Activated T-helper 2 cell treated with anti-CD3 and anti-CD28 coated beads, Interferon-gamma antibody, Interleukin-2, Interleukin-4, amounts not matched to agents 10 μg/mL and 5 μg/mL and 100 μg/mL, durations not matched to agents 14 hours and 24 hours and 36 hours (primary cell): Measurements from ENCODE around the gene TOR1A. TPM values are rescaled to one million over a fixed set of nuclear protein-coding genes. Genes with fewer than 3 reads are reported as not detected.

Experiments
- DNase-seq: peaks from one replicate; pipeline ENCODE4 v3.0.0; 2021; ENCODE audit warnings: low spot score
- H3K27ac Mint-ChIP-seq: one replicate; pipeline ENCODE4 v1.8.0; 2021; ENCODE audit warnings: mixed read lengths
- H3K27me3 Mint-ChIP-seq: one replicate; pipeline ENCODE4 v1.8.0; 2021; ENCODE audit warnings: low read depth, mixed read lengths
- H3K36me3 Mint-ChIP-seq: one replicate; pipeline ENCODE4 v1.8.0; 2021; ENCODE audit warnings: low read depth, mixed read lengths
- H3K4me1 Mint-ChIP-seq: one replicate; pipeline ENCODE4 v1.8.0; 2021; ENCODE audit warnings: low read depth, mixed read lengths
- H3K4me3 Mint-ChIP-seq: one replicate; pipeline ENCODE4 v1.8.0; 2021; ENCODE audit warnings: low read depth, mild to moderate bottlenecking, moderate library complexity, mixed read lengths
- H3K9me3 Mint-ChIP-seq: one replicate; pipeline ENCODE4 v1.8.0; 2021; ENCODE audit warnings: mixed read lengths
- intact Hi-C: fragments of 100-400 bp; cut with micrococcal nuclease; formaldehyde crosslinking; loops from one replicate; pipeline ENCODE4 v1.15.1; 2023
- total RNA-seq: library from RNA; stranded (reverse); gene quantifications from 2 replicates; pipeline ENCODE4 v1.2.3, GENCODE V29; 2022

The TOR1A gene
- total RNA-seq, 1 donor from 2014 or later: 55.8 TPM

DNA sequence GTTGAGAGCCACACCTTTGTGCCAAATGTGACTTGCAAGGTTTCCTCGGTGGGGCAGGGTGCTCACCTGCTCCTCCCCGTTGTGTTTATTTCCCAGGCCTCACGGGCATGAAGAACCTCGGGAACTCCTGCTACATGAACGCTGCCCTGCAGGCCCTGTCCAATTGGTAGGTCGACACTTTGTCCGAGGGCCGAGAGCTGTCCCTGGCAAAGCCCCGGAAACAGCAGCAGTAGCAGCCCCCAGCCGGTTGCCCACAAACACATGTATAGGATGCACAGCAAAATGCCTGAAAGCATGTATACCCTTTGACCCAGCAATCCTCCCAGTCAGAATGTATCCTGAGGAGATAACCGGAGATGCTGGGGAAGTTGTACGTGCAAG is 37.5 kb upstream of the TOR1A start:
- H3K4me1 Mint-ChIP-seq: peaks cover 60% of the 10 kb centered on the region
- H3K36me3 Mint-ChIP-seq: peaks cover 62% of the 10 kb centered on the region
- intact Hi-C loops: loop anchor here (5.0 kb wide), 1 partner anchor 34 kb away; no protein-coding TSS in a partner anchor
- no peaks in the 10 kb centered on the region for H3K9me3 Mint-ChIP-seq
- H3K27ac Mint-ChIP-seq: peak overlapping the region; percentile 86
- no peaks in the 10 kb centered on the region for H3K27me3 Mint-ChIP-seq
- H3K4me3 Mint-ChIP-seq: no peak overlapping the region
- no peak for DNase-seq

GRCh38 chr9:129860653-129861446 is 36.9 kb upstream of the TOR1A start:
- no peak for DNase-seq
- peaks cover 59% of the 10 kb centered on the region for H3K4me1 Mint-ChIP-seq
- no peak overlapping the region for H3K4me3 Mint-ChIP-seq
- peaks cover 63% of the 10 kb centered on the region for H3K36me3 Mint-ChIP-seq
- H3K9me3 Mint-ChIP-seq: no peaks in the 10 kb centered on the region
- peak overlapping the region; percentile 86 for H3K27ac Mint-ChIP-seq
- H3K27me3 Mint-ChIP-seq: no peaks in the 10 kb centered on the region
- intact Hi-C loops: loop anchor here (5.0 kb wide), 1 partner anchor 34 kb away; no protein-coding TSS in a partner anchor

DNA sequence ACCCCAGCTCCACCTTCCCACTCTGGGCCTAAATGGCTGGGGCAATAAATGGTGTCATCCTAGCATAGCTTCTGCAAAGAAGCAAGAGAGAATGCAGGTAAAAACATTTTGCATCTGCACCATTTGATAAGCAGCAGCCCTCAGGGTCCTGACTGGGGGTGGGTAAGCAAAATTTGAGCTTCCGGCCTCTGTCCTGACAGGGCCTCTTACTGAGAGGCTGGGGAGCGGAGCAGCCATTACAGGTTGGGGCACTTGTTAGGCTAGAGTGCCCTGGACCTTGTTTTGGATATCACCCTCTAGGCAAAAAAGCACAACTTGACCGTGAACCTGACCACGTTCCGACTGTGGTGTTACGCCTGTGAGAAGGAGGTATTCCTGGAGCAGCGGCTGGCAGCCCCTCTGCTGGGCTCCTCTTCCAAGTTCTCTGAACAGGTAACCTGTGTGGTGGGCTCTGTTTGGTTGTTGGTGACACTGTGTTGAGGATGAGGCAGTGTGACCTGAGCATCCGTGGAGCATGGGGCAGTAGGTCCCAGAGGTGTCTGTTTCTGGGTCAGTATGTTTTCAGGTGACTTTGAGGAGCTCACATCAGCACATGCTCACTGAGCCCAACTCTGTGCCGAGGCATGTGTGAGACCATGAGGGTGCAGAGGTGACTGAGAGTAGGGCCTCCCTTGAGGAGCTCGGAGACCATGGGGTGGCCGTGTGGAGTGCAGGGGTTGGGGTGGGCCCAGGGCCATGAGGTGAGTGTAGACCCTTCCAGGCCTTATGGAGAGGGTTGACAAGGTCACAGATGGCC is 34.4 kb upstream of the TOR1A start:
- no peaks in the 10 kb centered on the region for H3K27me3 Mint-ChIP-seq
- no peak for DNase-seq
- H3K4me1 Mint-ChIP-seq: peaks cover 64% of the 10 kb centered on the region
- peaks cover 71% of the 10 kb centered on the region for H3K36me3 Mint-ChIP-seq
- no peak overlapping the region for H3K4me3 Mint-ChIP-seq
- no peaks in the 10 kb centered on the region for H3K9me3 Mint-ChIP-seq
- intact Hi-C loops: no loop called here
- peak overlapping the region; percentile 22 for H3K27ac Mint-ChIP-seq

GRCh38 chr9:129857207-129857606 is 33.3 kb upstream of the TOR1A start:
- Mint-ChIP-seq H3K9me3 (no peaks in the 10 kb centered on the region), H3K27ac (peak overlapping the region; percentile 36), H3K27me3 (no peaks in the 10 kb centered on the region), H3K4me3 (no peak overlapping the region), H3K36me3 (peaks cover 75% of the 10 kb centered on the region), H3K4me1 (peaks cover 60% of the 10 kb centered on the region)
- no peak for DNase-seq
- intact Hi-C loops: no loop called here

DNA sequence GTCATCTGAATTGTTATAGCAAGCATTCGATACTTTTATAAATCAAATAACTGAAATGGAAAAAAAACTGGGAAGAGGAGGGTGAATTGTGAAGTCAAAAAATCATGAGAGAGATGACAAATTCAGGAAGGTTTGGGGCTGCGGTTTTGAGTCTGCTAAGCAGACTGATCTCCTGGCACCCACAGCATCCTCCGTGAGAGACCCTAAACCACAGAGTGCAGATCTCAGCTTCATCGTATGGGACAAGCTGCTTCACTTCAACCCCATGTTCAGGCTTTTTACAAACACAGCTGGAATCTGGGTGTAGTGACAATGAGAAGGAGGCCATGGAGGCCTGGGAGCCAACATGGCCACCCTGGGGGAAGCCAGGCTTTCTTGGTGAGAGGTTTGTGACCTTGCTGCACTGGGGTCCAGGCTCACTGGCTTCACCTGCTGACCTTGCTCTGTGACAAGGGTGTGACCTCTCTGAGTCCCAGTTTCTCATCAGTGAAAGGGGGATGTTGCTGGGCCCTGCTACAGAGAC is 30.7 kb upstream of the TOR1A start:
- DNase-seq: no peak
- intact Hi-C loops: no loop called here
- no peak overlapping the region for H3K4me3 Mint-ChIP-seq
- no peaks in the 10 kb centered on the region for H3K9me3 Mint-ChIP-seq
- H3K4me1 Mint-ChIP-seq: peaks cover 43% of the 10 kb centered on the region
- H3K27ac Mint-ChIP-seq: peak overlapping the region; percentile 58
- no peaks in the 10 kb centered on the region for H3K27me3 Mint-ChIP-seq
- peaks cover 79% of the 10 kb centered on the region for H3K36me3 Mint-ChIP-seq

DNA sequence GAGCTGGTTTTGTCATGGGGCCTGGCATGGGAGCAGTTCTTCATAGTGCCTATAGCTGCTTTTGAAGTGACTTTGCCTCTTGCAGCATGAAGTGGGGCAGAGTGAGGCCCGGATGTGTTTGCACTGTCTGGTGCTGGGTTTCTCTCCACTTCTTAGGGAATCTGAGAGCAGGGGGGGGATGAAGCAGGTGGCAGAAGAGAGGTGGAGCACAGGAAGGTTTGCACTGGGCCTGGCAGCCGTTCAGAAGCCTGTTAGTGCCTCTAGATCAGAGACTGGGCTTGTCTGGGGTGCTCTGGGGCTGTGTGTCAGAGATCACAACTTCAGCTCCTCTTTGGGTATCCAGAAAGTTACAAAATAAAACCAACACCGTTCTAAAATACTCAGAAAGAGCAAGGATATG is 29.7 kb upstream of the TOR1A start:
- Mint-ChIP-seq H3K4me1 (peaks cover 43% of the 10 kb centered on the region), H3K27me3 (no peaks in the 10 kb centered on the region), H3K27ac (no peak overlapping the region), H3K9me3 (no peaks in the 10 kb centered on the region), H3K4me3 (no peak overlapping the region), H3K36me3 (peaks cover 78% of the 10 kb centered on the region)
- intact Hi-C loops: no loop called here
- DNase-seq: no peak

GRCh38 chr9:129852579-129852978 is 28.6 kb upstream of the TOR1A start:
- Mint-ChIP-seq H3K9me3 (no peaks in the 10 kb centered on the region), H3K36me3 (peaks cover 70% of the 10 kb centered on the region), H3K4me1 (peaks cover 41% of the 10 kb centered on the region), H3K4me3 (no peak overlapping the region), H3K27ac (no peak overlapping the region), H3K27me3 (no peaks in the 10 kb centered on the region)
- intact Hi-C loops: no loop called here
- DNase-seq: no peak

DNA sequence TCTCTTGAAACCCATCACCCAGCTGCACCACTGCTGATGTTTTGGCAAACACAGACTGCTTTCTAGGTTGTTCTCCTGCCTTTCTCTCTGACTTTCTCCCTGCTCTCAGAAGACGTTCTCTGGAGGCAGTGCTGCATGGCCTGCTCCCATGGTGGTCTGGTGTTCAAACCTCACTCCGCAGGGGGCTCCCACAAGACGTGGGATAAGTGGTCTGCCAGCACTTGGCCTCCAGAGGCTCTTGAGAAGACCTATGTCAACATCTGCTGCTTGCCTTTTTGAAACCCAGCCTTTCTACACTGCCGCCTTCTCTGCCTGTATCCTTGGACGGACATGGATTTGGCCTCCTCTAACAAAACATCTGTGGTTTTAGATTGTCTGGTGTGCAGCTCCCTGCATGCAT is 27.9 kb upstream of the TOR1A start:
- DNase-seq: no peak
- Mint-ChIP-seq H3K9me3 (no peaks in the 10 kb centered on the region), H3K36me3 (peaks cover 64% of the 10 kb centered on the region), H3K27me3 (no peaks in the 10 kb centered on the region), H3K4me3 (no peak overlapping the region), H3K4me1 (peaks cover 36% of the 10 kb centered on the region), H3K27ac (no peak overlapping the region)
- intact Hi-C loops: no loop called here

- DNase-seq: no peak
- intact Hi-C loops: no loop called here
- H3K9me3 Mint-ChIP-seq: no peaks in the 10 kb centered on the region
- H3K4me3 Mint-ChIP-seq: no peak overlapping the region
- peaks cover 55% of the 10 kb centered on the region for H3K36me3 Mint-ChIP-seq
- H3K4me1 Mint-ChIP-seq: peaks cover 28% of the 10 kb centered on the region
- H3K27ac Mint-ChIP-seq: no peak overlapping the region
- H3K27me3 Mint-ChIP-seq: no peaks in the 10 kb centered on the region
These were observed 27.1 kb upstream of the TOR1A start for GRCh38 chr9:129850821-129851550.

DNA sequence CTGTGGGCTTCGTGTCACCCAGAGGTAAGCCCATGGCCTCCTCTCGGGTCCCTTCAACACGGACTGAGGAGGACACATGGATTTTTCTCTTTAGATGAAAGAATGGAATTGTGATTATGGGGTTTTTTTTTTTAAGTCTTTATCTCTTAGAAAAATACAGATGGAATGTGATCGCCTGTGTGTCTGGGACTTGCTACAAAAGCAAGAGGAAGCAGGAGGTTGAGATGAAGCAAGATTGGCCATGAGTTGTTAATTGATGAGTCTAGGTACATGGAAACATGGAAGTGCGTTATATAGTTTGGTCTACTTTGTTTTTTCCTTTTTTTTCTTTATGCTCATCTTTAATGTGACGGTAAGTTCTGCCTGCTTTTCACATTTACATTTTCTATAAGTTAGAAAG is 26.0 kb upstream of the TOR1A start:
- peaks cover 25% of the 10 kb centered on the region for H3K4me1 Mint-ChIP-seq
- H3K27me3 Mint-ChIP-seq: no peaks in the 10 kb centered on the region

DNA sequence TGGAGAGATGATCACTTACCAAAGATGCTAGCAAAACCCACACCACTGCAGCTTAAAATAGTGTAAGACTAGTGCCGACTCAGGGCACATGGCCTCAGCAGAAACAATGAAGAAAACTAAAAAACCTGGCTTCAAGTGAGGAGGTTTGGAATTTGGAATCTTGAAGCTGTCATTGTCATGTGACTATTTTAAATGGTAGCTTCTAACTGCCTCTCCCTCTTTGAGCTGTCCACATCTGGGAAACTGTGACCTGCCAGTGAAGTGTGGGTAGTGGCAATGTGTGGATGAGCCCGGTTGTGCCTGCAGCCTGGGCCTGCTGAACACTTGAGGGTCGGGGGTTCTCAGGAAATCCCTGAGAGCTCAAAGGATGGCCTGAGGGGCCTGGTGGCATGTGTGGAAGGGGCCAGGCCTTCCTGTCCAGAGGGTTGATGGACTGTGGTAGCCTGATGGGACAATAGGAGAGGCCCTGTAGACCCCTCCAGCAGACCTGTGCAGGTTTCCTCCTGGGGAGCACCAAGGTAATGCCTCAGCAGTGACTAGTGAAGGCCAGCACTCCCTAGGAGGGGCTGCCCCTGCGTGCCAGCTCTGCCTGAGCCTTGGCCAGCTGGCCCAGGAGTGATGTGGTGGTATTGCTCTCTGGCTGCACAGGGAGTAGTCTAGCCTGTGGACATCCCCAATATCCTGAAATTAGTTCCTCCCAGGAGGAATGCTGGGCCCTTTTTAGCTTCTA is 24.9 kb upstream of the TOR1A start:
- H3K9me3 Mint-ChIP-seq: no peaks in the 10 kb centered on the region
- no peak for DNase-seq
- H3K4me1 Mint-ChIP-seq: peaks cover 17% of the 10 kb centered on the region
- H3K4me3 Mint-ChIP-seq: no peak overlapping the region
- no peaks in the 10 kb centered on the region for H3K27me3 Mint-ChIP-seq
- intact Hi-C loops: no loop called here
- H3K27ac Mint-ChIP-seq: no peak overlapping the region
- peaks cover 37% of the 10 kb centered on the region for H3K36me3 Mint-ChIP-seq

More for the DNA sequence above, 26.0 kb upstream of the TOR1A start:
- H3K4me3 Mint-ChIP-seq: no peak overlapping the region
- H3K36me3 Mint-ChIP-seq: peaks cover 47% of the 10 kb centered on the region
- DNase-seq: no peak
- no peaks in the 10 kb centered on the region for H3K9me3 Mint-ChIP-seq
- H3K27ac Mint-ChIP-seq: no peak overlapping the region
- intact Hi-C loops: no loop called here

- Mint-ChIP-seq H3K27me3 (no peaks in the 10 kb centered on the region), H3K4me3 (no peak overlapping the region), H3K9me3 (no peaks in the 10 kb centered on the region), H3K4me1 (peaks cover 13% of the 10 kb centered on the region), H3K36me3 (peaks cover 9% of the 10 kb centered on the region), H3K27ac (peak overlapping the region; percentile 80)
- intact Hi-C loops: no loop called here
- no peak for DNase-seq
These were observed 21.4 kb upstream of the TOR1A start for GRCh38 chr9:129845373-129845772.
